ENCODE results near the gene ADSL.

The ADSL gene

DNA sequence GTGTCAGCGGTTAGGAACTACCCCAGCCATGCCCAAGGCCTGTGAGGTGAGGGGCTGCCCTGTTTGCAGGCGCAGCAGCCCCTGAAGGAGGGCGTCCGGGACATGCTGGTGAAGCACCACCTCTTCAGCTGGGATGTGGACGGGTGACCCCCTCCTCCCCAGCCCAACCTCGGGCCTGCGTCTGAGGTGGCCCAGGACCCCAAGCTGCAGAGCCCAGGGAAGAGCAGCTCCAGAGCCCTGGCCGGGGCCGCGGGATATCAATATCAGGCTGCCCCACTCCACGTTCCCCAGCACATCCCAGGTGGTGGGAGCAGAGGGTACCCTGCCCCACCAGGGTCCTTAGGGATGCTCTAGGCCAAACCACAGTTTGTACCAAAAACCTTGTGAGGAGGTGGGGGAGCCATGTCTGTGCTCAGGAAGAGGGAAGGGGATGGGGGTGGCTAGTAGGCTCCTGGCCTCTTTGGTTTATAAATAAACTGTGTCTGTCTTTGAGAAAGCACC, 63.4 kb downstream of the ADSL start:
- Histone ChIP-seq H3K27me3 (ENCODE audit: control insufficient read depth, insufficient read depth, low read length) (no peaks in the 10 kb centered on the region), H3K4me3 (ENCODE audit: low read length) (no peak overlapping the region), H3K9me3 (ENCODE audit: control insufficient read depth, insufficient read depth, low read length) (no peaks in the 10 kb centered on the region), H3K27ac (ENCODE audit: low read length) (no peak overlapping the region), H3K4me1 (ENCODE audit: control insufficient read depth, insufficient read depth, low read length) (no peaks in the 10 kb centered on the region), H3K36me3 (ENCODE audit: control insufficient read depth, insufficient read depth, low read length) (peaks cover 51% of the 10 kb centered on the region)
- no CpG with 5 or more reads among the region's 11 CpGs for WGBS (ENCODE audit: insufficient coverage, insufficient read length)
- no peak for DNase-seq (ENCODE audit: low read depth, low spot score)

- no CpG with 5 or more reads among the region's 8 CpGs for WGBS (ENCODE audit: insufficient coverage, insufficient read length)
- H3K36me3 ChIP-seq (ENCODE audit: control insufficient read depth, insufficient read depth, low read length), result peaks cover 46% of the 10 kb centered on the region
- H3K9me3 ChIP-seq (ENCODE audit: control insufficient read depth, insufficient read depth, low read length), result no peaks in the 10 kb centered on the region
- H3K27ac ChIP-seq (ENCODE audit: low read length), result no peak overlapping the region
- no peak overlapping the region for H3K4me3 ChIP-seq (ENCODE audit: low read length)
- no peaks in the 10 kb centered on the region for H3K4me1 ChIP-seq (ENCODE audit: control insufficient read depth, insufficient read depth, low read length)
- no peaks in the 10 kb centered on the region for H3K27me3 ChIP-seq (ENCODE audit: control insufficient read depth, insufficient read depth, low read length)
- no peak for DNase-seq (ENCODE audit: low read depth, low spot score)
Observed at GRCh38 chr22:40410272-40410671, 64.0 kb downstream of the ADSL start.

- WGBS (ENCODE audit: insufficient coverage, insufficient read length), result no CpG with 5 or more reads among the region's 13 CpGs
- no peaks in the 10 kb centered on the region for H3K27me3 ChIP-seq (ENCODE audit: control insufficient read depth, insufficient read depth, low read length)
- H3K4me1 ChIP-seq (ENCODE audit: control insufficient read depth, insufficient read depth, low read length), result no peaks in the 10 kb centered on the region
- H3K4me3 ChIP-seq (ENCODE audit: low read length), result no peak overlapping the region
- DNase-seq (ENCODE audit: low read depth, low spot score), result no peak
- peaks cover 46% of the 10 kb centered on the region for H3K36me3 ChIP-seq (ENCODE audit: control insufficient read depth, insufficient read depth, low read length)
- H3K27ac ChIP-seq (ENCODE audit: low read length), result no peak overlapping the region
- no peaks in the 10 kb centered on the region for H3K9me3 ChIP-seq (ENCODE audit: control insufficient read depth, insufficient read depth, low read length)
Observed at GRCh38 chr22:40410731-40411505, 64.6 kb downstream of the ADSL start.

- WGBS (ENCODE audit: insufficient coverage, insufficient read length), result no CpG with 5 or more reads among the region's 7 CpGs
- Histone ChIP-seq H3K27me3 (ENCODE audit: control insufficient read depth, insufficient read depth, low read length) (no peaks in the 10 kb centered on the region), H3K36me3 (ENCODE audit: control insufficient read depth, insufficient read depth, low read length) (peaks cover 46% of the 10 kb centered on the region), H3K4me1 (ENCODE audit: control insufficient read depth, insufficient read depth, low read length) (no peaks in the 10 kb centered on the region), H3K9me3 (ENCODE audit: control insufficient read depth, insufficient read depth, low read length) (no peaks in the 10 kb centered on the region), H3K4me3 (ENCODE audit: low read length) (no peak overlapping the region), H3K27ac (ENCODE audit: low read length) (no peak overlapping the region)
- DNase-seq (ENCODE audit: low read depth, low spot score), result no peak
Observed at GRCh38 chr22:40411506-40411861, 65.2 kb downstream of the ADSL start.

DNA sequence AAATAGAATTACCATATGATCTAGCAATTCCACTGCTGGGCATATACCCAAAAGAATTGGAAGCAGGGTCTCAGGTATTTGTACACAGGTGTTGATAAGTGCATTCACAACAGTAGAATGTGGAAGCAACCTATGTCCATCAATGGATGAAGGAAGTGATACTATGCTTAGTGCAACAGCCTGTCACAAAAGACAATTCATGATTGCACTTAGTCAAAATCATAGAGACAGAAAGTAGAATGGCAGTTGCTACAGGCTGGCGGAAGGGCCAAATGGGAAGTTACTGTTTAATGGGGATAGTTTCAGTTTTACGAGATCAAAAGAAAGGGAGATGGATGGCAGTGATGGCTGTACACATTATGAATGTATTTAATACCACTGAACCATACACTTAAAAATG, 66.1 kb downstream of the ADSL start:
- Histone ChIP-seq H3K27ac (ENCODE audit: low read length) (no peak overlapping the region), H3K4me1 (ENCODE audit: control insufficient read depth, insufficient read depth, low read length) (no peaks in the 10 kb centered on the region), H3K27me3 (ENCODE audit: control insufficient read depth, insufficient read depth, low read length) (no peaks in the 10 kb centered on the region), H3K4me3 (ENCODE audit: low read length) (no peak overlapping the region), H3K36me3 (ENCODE audit: control insufficient read depth, insufficient read depth, low read length) (peaks cover 42% of the 10 kb centered on the region), H3K9me3 (ENCODE audit: control insufficient read depth, insufficient read depth, low read length) (no peaks in the 10 kb centered on the region)
- DNase-seq (ENCODE audit: low read depth, low spot score), result no peak
- no CpG with 5 or more reads among the region's 2 CpGs for WGBS (ENCODE audit: insufficient coverage, insufficient read length)

GRCh38 chr22:40413873-40414272, 67.6 kb downstream of the ADSL start:
- DNase-seq (ENCODE audit: low read depth, low spot score), result no peak
- Histone ChIP-seq H3K27me3 (ENCODE audit: control insufficient read depth, insufficient read depth, low read length) (no peaks in the 10 kb centered on the region), H3K27ac (ENCODE audit: low read length) (no peak overlapping the region), H3K4me3 (ENCODE audit: low read length) (no peak overlapping the region), H3K9me3 (ENCODE audit: control insufficient read depth, insufficient read depth, low read length) (no peaks in the 10 kb centered on the region), H3K36me3 (ENCODE audit: control insufficient read depth, insufficient read depth, low read length) (peaks cover 32% of the 10 kb centered on the region), H3K4me1 (ENCODE audit: control insufficient read depth, insufficient read depth, low read length) (no peaks in the 10 kb centered on the region; the same call in 1 of the 2 replicates)
- WGBS (ENCODE audit: insufficient coverage, insufficient read length), result no CpG with 5 or more reads among the region's 13 CpGs

GRCh38 chr22:40414311-40414710, 68.0 kb downstream of the ADSL start:
- no CpG with 5 or more reads among the region's 3 CpGs for WGBS (ENCODE audit: insufficient coverage, insufficient read length)
- H3K36me3 ChIP-seq (ENCODE audit: control insufficient read depth, insufficient read depth, low read length), result peaks cover 32% of the 10 kb centered on the region
- DNase-seq (ENCODE audit: low read depth, low spot score), result no peak
- no peak overlapping the region for H3K27ac ChIP-seq (ENCODE audit: low read length)
- no peaks in the 10 kb centered on the region for H3K27me3 ChIP-seq (ENCODE audit: control insufficient read depth, insufficient read depth, low read length)
- H3K9me3 ChIP-seq (ENCODE audit: control insufficient read depth, insufficient read depth, low read length), result no peaks in the 10 kb centered on the region
- H3K4me1 ChIP-seq (ENCODE audit: control insufficient read depth, insufficient read depth, low read length), result no peaks in the 10 kb centered on the region; the same call in 1 of the 2 replicates
- H3K4me3 ChIP-seq (ENCODE audit: low read length), result no peak overlapping the region

- WGBS (ENCODE audit: insufficient coverage, insufficient read length), result no CpG with 5 or more reads among the region's 10 CpGs
- Histone ChIP-seq H3K27me3 (ENCODE audit: control insufficient read depth, insufficient read depth, low read length) (no peaks in the 10 kb centered on the region), H3K27ac (ENCODE audit: low read length) (no peak overlapping the region), H3K4me1 (ENCODE audit: control insufficient read depth, insufficient read depth, low read length) (no peaks in the 10 kb centered on the region; the same call in 1 of the 2 replicates), H3K9me3 (ENCODE audit: control insufficient read depth, insufficient read depth, low read length) (no peaks in the 10 kb centered on the region), H3K4me3 (ENCODE audit: low read length) (no peak overlapping the region), H3K36me3 (ENCODE audit: control insufficient read depth, insufficient read depth, low read length) (peaks cover 30% of the 10 kb centered on the region)
- no peak for DNase-seq (ENCODE audit: low read depth, low spot score)
Observed at GRCh38 chr22:40414838-40415505, 68.7 kb downstream of the ADSL start.

- no CpG with 5 or more reads among the region's 19 CpGs for WGBS (ENCODE audit: insufficient coverage, insufficient read length)
- no peaks in the 10 kb centered on the region; the same call in 1 of the 2 replicates for H3K4me1 ChIP-seq (ENCODE audit: control insufficient read depth, insufficient read depth, low read length)
- no peaks in the 10 kb centered on the region for H3K27me3 ChIP-seq (ENCODE audit: control insufficient read depth, insufficient read depth, low read length)
- H3K4me3 ChIP-seq (ENCODE audit: low read length), result no peak overlapping the region
- peaks cover 34% of the 10 kb centered on the region for H3K36me3 ChIP-seq (ENCODE audit: control insufficient read depth, insufficient read depth, low read length)
- no peaks in the 10 kb centered on the region for H3K9me3 ChIP-seq (ENCODE audit: control insufficient read depth, insufficient read depth, low read length)
- no peak for DNase-seq (ENCODE audit: low read depth, low spot score)
- H3K27ac ChIP-seq (ENCODE audit: low read length), result no peak overlapping the region
Observed at GRCh38 chr22:40415531-40416266, 69.4 kb downstream of the ADSL start.

- Histone ChIP-seq H3K4me3 (ENCODE audit: low read length) (no peak overlapping the region), H3K27ac (ENCODE audit: low read length) (no peak overlapping the region), H3K4me1 (ENCODE audit: control insufficient read depth, insufficient read depth, low read length) (no peaks in the 10 kb centered on the region; the same call in 1 of the 2 replicates), H3K36me3 (ENCODE audit: control insufficient read depth, insufficient read depth, low read length) (peaks cover 35% of the 10 kb centered on the region), H3K9me3 (ENCODE audit: control insufficient read depth, insufficient read depth, low read length) (no peaks in the 10 kb centered on the region), H3K27me3 (ENCODE audit: control insufficient read depth, insufficient read depth, low read length) (no peaks in the 10 kb centered on the region)
- no CpG with 5 or more reads among the region's 10 CpGs for WGBS (ENCODE audit: insufficient coverage, insufficient read length)
- no peak for DNase-seq (ENCODE audit: low read depth, low spot score)
Observed at GRCh38 chr22:40416267-40416570, 69.9 kb downstream of the ADSL start.
